ENCODE data around the gene PSME2.

DNA sequence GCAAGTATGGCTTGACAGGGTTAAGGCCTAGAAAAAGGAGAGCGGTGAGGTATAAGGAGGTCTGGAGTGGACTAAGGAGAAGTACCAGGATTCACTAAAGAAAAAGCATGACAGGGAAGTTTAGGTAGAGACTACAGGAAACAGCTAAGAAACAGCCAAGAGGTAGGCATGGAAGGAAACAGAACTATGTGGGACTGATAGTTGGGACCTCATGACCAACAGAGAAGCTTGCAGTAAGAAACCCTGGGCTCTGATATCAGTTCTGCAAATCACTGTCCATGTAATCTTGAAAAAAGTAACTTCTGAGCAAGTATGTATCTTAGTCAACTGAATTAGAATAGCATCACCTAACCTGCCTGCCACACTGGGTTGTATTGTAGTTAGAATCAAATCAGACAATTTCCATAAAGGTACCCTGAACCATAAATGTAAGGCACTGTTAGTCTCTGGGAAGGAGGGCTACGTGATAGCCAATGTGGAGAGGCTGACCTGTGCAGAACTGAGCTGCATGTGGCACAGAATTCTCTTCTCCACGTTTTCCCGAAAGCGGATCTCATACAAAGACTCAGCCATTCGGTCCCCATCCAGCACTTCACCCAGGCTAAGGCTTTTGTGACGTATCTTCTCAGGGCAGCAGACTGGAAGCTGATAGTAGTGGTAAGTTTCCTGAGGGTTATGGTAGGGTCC, 47.9 kb upstream of the PSME2 start:
- TF ChIP-seq POLR2AphosphoS5 (IDR thresholded peaks at IDR 0.05; ENCODE audit: borderline replicate concordance, low read depth, low read length) (no peak), EZH2 (IDR thresholded peaks at IDR 0.05) (no peak)
